HG03108 (cell line): ENCODE measurements around the gene TUBB4A.
"Not testable (repeated sequence)": the region's sequence is repeated elsewhere in the genome, so short reads cannot be mapped to it uniquely, and the experiment has no call there.

Source experiments
- ATAC-seq: cut with Tn5 transposase; IDR thresholded peaks from one replicate; pipeline ENCODE4 v1.9.1; 2021; ENCODE audit warnings: moderate library complexity; ENCODE audit not compliant: unreplicated experiment

The TUBB4A gene

GRCh38 chr19:6501740-6502648 lies at the start of gene TUBB4A:
Gene TUBB4A (minus strand): TSS chr19:6502309. CDS start chr19:6502212, 97 bp downstream.
- ATAC-seq, result no peak

GRCh38 chr19:6551091-6551490 lies 49.0 kb upstream of the TUBB4A start:
- no peak for ATAC-seq

DNA sequence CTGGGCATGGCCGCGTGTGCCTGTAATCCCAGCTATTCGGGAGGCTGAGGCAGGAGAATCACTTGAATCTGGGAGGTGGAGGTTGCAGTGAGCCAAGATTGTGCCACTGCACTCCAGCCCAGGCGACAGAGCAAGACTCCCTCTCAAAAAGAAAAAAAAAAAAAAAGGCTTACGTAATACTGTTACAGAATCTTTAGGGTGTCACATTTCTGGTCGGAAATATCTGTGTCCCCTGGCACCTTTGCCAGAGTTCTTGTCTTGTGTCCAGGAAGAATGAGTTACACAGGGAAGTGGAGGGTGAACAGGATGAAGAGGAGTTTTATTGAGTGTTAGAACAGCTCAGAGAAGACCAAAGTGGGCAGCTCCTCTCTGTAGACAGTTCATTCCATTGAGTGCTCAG lies 48.6 kb upstream of the TUBB4A start:
- not testable (repeated sequence) for ATAC-seq

GRCh38 chr19:6543866-6544347 lies 41.8 kb upstream of the TUBB4A start:
- ATAC-seq, result no peak

- no peak for ATAC-seq
Observed at GRCh38 chr19:6540918-6541689, 39.0 kb upstream of the TUBB4A start.

DNA sequence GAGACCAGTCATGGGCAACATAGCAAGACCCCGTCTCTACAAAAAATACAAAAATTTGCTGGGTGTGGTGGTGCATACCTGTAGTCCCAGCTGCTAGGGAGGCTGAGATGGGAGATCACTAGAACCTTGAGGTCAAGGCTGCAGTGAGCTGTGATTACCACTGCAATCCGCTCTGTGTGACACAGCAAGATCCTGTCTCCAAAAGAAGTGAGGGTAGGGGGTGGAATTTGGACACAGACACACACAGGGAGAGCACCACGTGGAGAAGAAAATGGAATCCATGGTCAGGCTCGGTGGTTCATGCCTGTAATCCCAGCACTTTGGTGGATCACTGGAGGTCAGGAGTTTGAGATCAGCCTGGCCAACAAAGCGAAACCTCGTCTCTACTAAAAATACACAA lies 37.4 kb upstream of the TUBB4A start:
- ATAC-seq, result no peak

DNA sequence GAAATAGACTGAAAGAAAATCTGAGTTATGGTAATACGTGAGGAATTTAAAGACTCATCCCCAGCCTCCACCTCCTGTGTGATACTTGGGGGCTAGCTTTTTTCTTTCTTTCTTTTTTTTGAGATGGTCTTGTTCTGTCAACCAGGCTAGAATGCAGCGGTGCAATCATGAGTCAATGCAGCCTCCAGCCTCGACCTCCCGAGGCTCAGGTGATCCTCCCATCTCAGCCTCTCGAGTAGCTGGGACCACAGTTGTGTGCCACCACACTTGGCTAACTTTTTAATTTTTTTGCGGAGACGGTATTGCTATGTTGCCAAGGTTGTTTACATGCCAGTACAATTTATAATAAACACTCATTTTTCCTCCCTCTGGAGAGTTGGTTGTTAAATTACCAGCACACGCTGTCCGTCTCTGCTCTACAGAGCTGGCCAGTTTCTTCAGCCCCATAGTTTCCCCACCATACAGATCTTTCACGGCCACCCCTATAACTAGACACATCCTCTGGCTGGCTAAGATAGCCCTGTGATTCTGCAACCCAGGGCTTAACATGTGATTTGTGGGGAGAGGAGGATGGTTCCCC lies 33.5 kb upstream of the TUBB4A start:
- ATAC-seq, result no peak

DNA sequence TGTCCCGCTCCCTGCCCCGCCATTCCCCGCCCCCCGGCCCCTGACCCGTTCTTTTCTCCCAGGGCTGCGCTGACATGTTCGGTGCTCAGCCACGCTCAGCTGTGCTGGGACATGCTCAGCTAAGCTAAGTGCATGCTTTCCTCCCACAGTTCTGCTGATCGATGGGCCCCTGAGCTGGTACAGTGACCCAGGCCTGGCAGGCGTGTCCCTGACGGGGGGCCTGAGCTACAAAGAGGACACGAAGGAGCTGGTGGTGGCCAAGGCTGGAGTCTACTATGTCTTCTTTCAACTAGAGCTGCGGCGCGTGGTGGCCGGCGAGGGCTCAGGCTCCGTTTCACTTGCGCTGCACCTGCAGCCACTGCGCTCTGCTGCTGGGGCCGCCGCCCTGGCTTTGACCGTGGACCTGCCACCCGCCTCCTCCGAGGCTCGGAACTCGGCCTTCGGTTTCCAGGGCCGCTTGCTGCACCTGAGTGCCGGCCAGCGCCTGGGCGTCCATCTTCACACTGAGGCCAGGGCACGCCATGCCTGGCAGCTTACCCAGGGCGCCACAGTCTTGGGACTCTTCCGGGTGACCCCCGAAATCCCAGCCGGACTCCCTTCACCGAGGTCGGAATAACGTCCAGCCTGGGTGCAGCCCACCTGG lies 32.5 kb upstream of the TUBB4A start:
- ATAC-seq, result no peak

GRCh38 chr19:6533746-6534418 lies 31.8 kb upstream of the TUBB4A start:
- ATAC-seq, result no peak

DNA sequence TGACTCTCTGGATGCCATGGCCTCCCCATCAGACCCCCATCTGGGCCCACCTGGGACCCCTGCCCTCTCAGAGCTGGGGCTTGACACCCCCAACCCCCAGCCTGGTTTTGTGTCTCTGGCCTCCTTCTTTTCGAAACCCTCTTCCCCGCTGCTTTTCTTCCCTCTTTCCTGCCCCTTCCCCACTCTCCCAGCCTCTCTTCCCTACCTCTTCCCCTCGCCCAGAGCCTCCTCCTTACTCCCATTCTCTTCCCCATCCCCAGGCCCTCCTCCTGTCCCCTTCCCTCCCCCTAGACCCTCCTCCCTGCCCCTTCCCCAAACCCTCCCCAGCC lies 30.9 kb upstream of the TUBB4A start:
- no peak for ATAC-seq

DNA sequence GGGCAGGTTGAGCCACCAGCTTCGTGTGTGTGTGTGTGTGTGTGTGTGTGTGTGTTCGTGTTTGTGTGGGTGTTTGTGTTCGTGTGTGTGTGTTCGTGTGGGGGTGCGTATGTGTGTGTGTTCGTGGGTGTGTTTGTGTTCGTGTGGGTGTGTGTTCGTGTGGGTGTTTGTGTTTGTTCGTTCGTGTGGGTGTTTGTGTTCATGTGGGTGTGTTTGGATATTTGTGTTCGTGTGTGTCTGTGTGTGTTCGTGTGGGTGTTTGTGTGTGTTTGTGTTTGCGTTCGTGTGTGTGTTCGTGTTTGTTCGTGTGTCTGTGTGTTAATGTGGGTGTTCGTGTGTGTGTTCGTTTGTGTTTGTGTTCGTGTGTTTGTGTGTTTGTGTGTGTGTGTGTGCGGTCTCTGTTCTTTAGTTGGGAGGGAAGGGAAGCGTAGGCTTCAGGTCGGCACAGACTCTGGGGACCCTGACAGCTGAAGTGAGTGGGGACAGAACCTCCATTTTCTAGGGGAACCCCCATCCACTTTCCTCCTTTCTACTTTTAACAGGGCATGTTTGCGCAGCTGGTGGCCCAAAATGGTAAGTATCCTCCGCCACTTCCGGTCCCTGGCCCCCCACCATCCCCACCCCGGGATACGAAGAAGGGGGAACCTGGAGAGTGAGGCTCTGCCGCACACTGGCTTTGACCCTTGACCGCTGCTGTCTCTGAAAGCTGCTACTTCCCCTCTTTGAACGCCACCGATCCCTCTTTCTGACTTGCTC lies 30.3 kb upstream of the TUBB4A start:
- ATAC-seq, result no peak

GRCh38 chr19:6531956-6532243 lies 29.8 kb upstream of the TUBB4A start:
- ATAC-seq, result no peak

GRCh38 chr19:6531163-6531955 lies 29.2 kb upstream of the TUBB4A start:
- no peak for ATAC-seq

DNA sequence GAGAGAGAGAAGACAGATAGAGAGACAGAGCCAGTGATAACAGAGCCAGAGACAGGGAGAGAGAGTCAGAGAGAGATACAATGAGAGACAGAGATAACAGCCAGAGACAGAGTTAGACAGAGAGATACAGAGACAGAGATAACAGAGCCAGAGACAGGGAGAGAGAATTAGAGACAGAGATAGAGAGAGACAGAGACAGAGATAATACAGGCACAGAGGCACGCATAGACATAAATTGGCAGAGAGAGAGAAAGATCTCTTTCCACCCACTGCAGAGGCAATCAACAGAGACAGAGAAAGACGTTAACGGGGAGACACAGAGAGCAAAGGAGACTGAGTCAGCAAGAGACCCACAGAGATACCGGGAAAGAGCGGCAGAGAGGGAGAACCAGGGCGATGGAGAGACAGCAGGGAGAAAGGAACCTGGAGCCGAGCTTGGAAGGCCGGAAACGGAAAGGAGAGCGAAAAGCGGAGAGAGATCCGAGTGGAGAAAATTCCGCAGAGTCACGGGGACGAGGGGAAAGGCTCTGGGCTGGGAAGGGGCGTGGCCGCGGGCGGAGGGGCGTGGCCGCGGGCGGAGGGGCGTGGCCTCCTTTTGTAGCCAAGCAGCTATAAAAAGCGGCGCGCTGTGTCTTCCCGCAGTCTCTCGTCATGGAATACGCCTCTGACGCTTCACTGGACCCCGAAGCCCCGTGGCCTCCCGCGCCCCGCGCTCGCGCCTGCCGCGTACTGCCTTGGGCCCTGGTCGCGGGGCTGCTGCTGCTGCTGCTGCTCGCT lies 28.5 kb upstream of the TUBB4A start, which contains the start of gene TNFSF9:
TSS of gene TNFSF9 (plus strand) at position 641 of the 777 bp plus-strand sequence. CDS start at position 652, 11 bp downstream.
- peak; percentile 20 for ATAC-seq

DNA sequence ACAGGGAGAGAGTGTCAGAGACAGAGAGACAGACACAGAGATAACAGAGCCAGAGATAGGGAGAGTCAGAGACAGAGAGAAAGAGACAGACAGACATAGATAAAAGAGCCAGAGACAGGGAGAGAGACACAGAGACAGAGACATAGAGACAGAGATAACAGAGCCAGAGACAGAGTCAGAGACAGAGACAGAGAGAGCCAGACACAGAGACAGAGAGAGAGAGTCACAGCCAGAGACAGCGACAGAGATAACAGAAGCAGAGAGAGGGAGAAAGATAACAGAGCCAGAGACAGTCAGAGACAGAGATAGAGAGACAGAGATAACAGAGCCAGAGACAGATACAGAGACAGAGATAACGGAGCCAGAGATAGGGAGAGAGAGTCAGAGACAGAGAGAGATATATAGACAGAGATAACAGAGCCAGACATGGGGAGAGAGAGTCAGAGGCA lies 27.9 kb upstream of the TUBB4A start:
- ATAC-seq, result no peak

- ATAC-seq, result no peak
Observed at GRCh38 chr19:6529351-6529750, 27.2 kb upstream of the TUBB4A start.

GRCh38 chr19:6528544-6529121 lies 26.5 kb upstream of the TUBB4A start:
- ATAC-seq, result no peak
